Measurements from ENCODE around the gene PDZD7.

The PDZD7 gene

GRCh38 chr10:100997360-100998182, 33.4 kb downstream of the PDZD7 start:
- TF ChIP-seq CTCF (IDR thresholded peaks at IDR 0.05; ENCODE audit: unreplicated experiment in 3 of 3): peak; percentile 80 to 92 (median 90)
- no peaks in the 10 kb centered on the region for H3K27me3 Mint-ChIP-seq (ENCODE audit: low read depth)
- H3K27ac Mint-ChIP-seq: peak overlapping the region; percentile 98 to 99 (median 99)
- peak overlapping the region; percentile 85 to 96 (median 95) for H3K4me3 Mint-ChIP-seq
- H3K4me1 Mint-ChIP-seq: peaks cover 37% of the 10 kb centered on the region
- peaks cover 9% of the 10 kb centered on the region for H3K36me3 Mint-ChIP-seq (ENCODE audit: low read depth)
- H3K9me3 Mint-ChIP-seq: no peaks in the 10 kb centered on the region

- Mint-ChIP-seq H3K27me3 (ENCODE audit: low read depth) (no peaks in the 10 kb centered on the region), H3K9me3 (no peaks in the 10 kb centered on the region), H3K4me1 (peaks cover 37% of the 10 kb centered on the region), H3K27ac (peak overlapping the region; percentile 88 to 99 (median 98)), H3K36me3 (ENCODE audit: low read depth) (peaks cover 9% of the 10 kb centered on the region), H3K4me3 (peak overlapping the region; percentile 85 to 96 (median 95))
- TF ChIP-seq CTCF (IDR thresholded peaks at IDR 0.05; ENCODE audit: unreplicated experiment in 3 of 3): no peak
Observed at GRCh38 chr10:100996678-100997359, 34.1 kb downstream of the PDZD7 start.

GRCh38 chr10:100995181-100995580, 35.7 kb downstream of the PDZD7 start:
- Mint-ChIP-seq H3K4me3 (peak overlapping the region; percentile 82 to 96 (median 85)), H3K27ac (peak overlapping the region; percentile 84 to 99 (median 98)), H3K36me3 (ENCODE audit: low read depth) (peaks cover 23% of the 10 kb centered on the region), H3K4me1 (peaks cover 35% of the 10 kb centered on the region), H3K9me3 (no peaks in the 10 kb centered on the region), H3K27me3 (ENCODE audit: low read depth) (no peaks in the 10 kb centered on the region)
- no peak for TF ChIP-seq CTCF (IDR thresholded peaks at IDR 0.05; ENCODE audit: unreplicated experiment in 3 of 3)

- TF ChIP-seq CTCF (IDR thresholded peaks at IDR 0.05; ENCODE audit: unreplicated experiment in 3 of 3): peak; percentile 71 to 81 (median 71)
- H3K4me3 Mint-ChIP-seq: peak overlapping the region; percentile 52 to 96 (median 85)
- peaks cover 36% of the 10 kb centered on the region for H3K4me1 Mint-ChIP-seq
- no peaks in the 10 kb centered on the region for H3K27me3 Mint-ChIP-seq (ENCODE audit: low read depth)
- H3K36me3 Mint-ChIP-seq (ENCODE audit: low read depth): peaks cover 23% of the 10 kb centered on the region
- H3K27ac Mint-ChIP-seq: peak overlapping the region; percentile 84 to 99 (median 98)
- H3K9me3 Mint-ChIP-seq: no peaks in the 10 kb centered on the region
Observed at GRCh38 chr10:100993986-100994708, 36.8 kb downstream of the PDZD7 start.

GRCh38 chr10:100989088-100989487, 41.8 kb downstream of the PDZD7 start:
- no peaks in the 10 kb centered on the region for H3K27me3 Mint-ChIP-seq (ENCODE audit: low read depth)
- H3K9me3 Mint-ChIP-seq: no peaks in the 10 kb centered on the region
- H3K27ac Mint-ChIP-seq: no peak overlapping the region
- no peak for TF ChIP-seq CTCF (IDR thresholded peaks at IDR 0.05; ENCODE audit: unreplicated experiment in 3 of 3)
- peak overlapping the region; percentile 62 to 93 (median 91) for H3K4me3 Mint-ChIP-seq
- peaks cover 29% of the 10 kb centered on the region for H3K36me3 Mint-ChIP-seq (ENCODE audit: low read depth)
- peaks cover 19% of the 10 kb centered on the region for H3K4me1 Mint-ChIP-seq

Measured in nephron (organoid).